Fibroblast of mammary gland (primary cell): ENCODE measurements around the gene CRYGB.
"Not testable (repeated sequence)": the region's sequence is repeated elsewhere in the genome, so short reads cannot be mapped to it uniquely, and the experiment has no call there.

Experiments used
- DNase-seq: peaks from one replicate; pipeline ENCODE4 v3.0.0-alpha.2; 2010; ENCODE audit warnings: low read depth
- H3K4me3 ChIP-seq: 2 replicates; pipeline ENCODE4 v1.5.1; 2011; ENCODE audit warnings: low read depth, mild to moderate bottlenecking, low read length, moderate library complexity; ENCODE audit not compliant: control insufficient read depth
- CTCF ChIP-seq: conservative IDR thresholded peaks from 2 replicates; pipeline ENCODE4 v1.5.1; 2011; ENCODE audit warnings: low read depth, low read length, inconsistent platforms; ENCODE audit not compliant: control insufficient read depth, insufficient read depth

The CRYGB gene

GRCh38 chr2:208134928-208135586 is 10.9 kb downstream of the CRYGB start:
- DNase-seq = no peak
- no peak for TF ChIP-seq CTCF
- H3K4me3 ChIP-seq = no peak overlapping the region

GRCh38 chr2:208130712-208131110 is 15.2 kb downstream of the CRYGB start:
- no peak for TF ChIP-seq CTCF
- no peak for DNase-seq
- no peak overlapping the region for H3K4me3 ChIP-seq

- DNase-seq = no peak
- TF ChIP-seq CTCF = no peak
- no peak within 1 kb of the TSS for H3K4me3 ChIP-seq
Measured at GRCh38 chr2:208129744-208130711, 15.9 kb downstream of the CRYGB start, which contains the start of gene CRYGC. TSS of gene CRYGC (minus strand) at chr2:208129828. CDS start at chr2:208129792, 36 bp downstream.

- no peak for TF ChIP-seq CTCF
- no peak for DNase-seq
- H3K4me3 ChIP-seq = no peak overlapping the region
Measured at GRCh38 chr2:208128136-208128535, 17.8 kb downstream of the CRYGB start.

GRCh38 chr2:208127090-208127489 is 18.9 kb downstream of the CRYGB start:
- H3K4me3 ChIP-seq = no peak overlapping the region
- no peak for TF ChIP-seq CTCF
- DNase-seq = no peak

GRCh38 chr2:208125251-208125650 is 20.7 kb downstream of the CRYGB start:
- no peak for DNase-seq
- TF ChIP-seq CTCF = no peak
- H3K4me3 ChIP-seq = no peak overlapping the region

- H3K4me3 ChIP-seq, DNase-seq: not testable (repeated sequence)
Measured at GRCh38 chr2:208124013-208124715, 21.8 kb downstream of the CRYGB start, which contains the start of gene CRYGD. TSS of gene CRYGD (minus strand) at chr2:208124524. CDS start at chr2:208124473, 51 bp downstream.
